ENCODE results near the gene DLX2.

DNA sequence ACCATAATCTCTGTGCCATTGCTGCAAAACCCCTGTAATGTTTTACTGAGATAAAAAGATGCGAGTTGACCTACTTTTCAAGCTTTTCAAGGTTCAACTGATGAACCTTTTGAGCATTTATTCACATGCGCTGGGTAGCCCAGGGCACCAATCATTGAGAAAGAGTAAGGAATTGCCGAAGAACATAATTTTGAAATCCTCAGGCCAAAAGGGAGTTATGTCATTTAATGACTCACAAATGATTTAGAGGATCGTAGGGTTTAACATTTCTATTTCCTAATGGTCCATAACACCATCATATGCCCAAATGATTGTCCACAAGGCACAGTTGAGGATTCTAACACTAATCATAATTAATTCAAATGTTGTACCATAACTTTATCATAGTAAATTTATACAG, 37.6 kb downstream of the DLX2 start:
- TF ChIP-seq, protein P1, sequence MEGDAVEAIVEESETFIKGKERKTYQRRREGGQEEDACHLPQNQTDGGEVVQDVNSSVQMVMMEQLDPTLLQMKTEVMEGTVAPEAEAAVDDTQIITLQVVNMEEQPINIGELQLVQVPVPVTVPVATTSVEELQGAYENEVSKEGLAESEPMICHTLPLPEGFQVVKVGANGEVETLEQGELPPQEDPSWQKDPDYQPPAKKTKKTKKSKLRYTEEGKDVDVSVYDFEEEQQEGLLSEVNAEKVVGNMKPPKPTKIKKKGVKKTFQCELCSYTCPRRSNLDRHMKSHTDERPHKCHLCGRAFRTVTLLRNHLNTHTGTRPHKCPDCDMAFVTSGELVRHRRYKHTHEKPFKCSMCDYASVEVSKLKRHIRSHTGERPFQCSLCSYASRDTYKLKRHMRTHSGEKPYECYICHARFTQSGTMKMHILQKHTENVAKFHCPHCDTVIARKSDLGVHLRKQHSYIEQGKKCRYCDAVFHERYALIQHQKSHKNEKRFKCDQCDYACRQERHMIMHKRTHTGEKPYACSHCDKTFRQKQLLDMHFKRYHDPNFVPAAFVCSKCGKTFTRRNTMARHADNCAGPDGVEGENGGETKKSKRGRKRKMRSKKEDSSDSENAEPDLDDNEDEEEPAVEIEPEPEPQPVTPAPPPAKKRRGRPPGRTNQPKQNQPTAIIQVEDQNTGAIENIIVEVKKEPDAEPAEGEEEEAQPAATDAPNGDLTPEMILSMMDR (IDR thresholded peaks at IDR 0.05): no peak
- no peak for TF ChIP-seq POLR2A (IDR thresholded peaks at IDR 0.05)
